Type B pancreatic cell (in vitro differentiated cells): ENCODE data around the gene CYBRD1. TPM values are rescaled to one million over a fixed set of nuclear protein-coding genes. Genes with fewer than 3 reads are reported as not detected.

ENCODE experiments used
- DNase-seq: peaks from one replicate; pipeline ENCODE4 v3.0.0; 2021; ENCODE audit warnings: mixed read lengths; ENCODE audit not compliant: unreplicated experiment; ENCODE audit errors: extremely low spot score
- H3K27ac Mint-ChIP-seq: 2 replicates; pipeline ENCODE4 v1.8.0; 2021; ENCODE audit warnings: mild to moderate bottlenecking, mixed read lengths
- H3K27me3 Mint-ChIP-seq: 2 replicates; pipeline ENCODE4 v1.8.0; 2021; ENCODE audit warnings: mixed read lengths
- H3K36me3 Mint-ChIP-seq: 2 replicates; pipeline ENCODE4 v1.8.0; 2021; ENCODE audit warnings: mixed read lengths
- H3K4me1 Mint-ChIP-seq: one replicate; pipeline ENCODE4 v1.8.0; 2021; ENCODE audit warnings: mixed read lengths; ENCODE audit not compliant: unreplicated experiment
- H3K4me3 Mint-ChIP-seq: 2 replicates; pipeline ENCODE4 v1.8.0; 2021; ENCODE audit warnings: mild to moderate bottlenecking, mixed read lengths
- H3K9me3 Mint-ChIP-seq: 2 replicates; pipeline ENCODE4 v1.8.0; 2021; ENCODE audit warnings: mixed read lengths
- total RNA-seq: library from RNA; stranded (reverse); gene quantifications from 2 replicates; pipeline ENCODE4 v1.2.1, GENCODE V29; 2021; ENCODE audit warnings: low replicate concordance
- TF ChIP-seq, protein P1 (sequence below): fragments of 200-600 bp; sonication (generic); conservative IDR thresholded peaks from 2 replicates; pipeline ENCODE4 v1.5.0; 2021; ENCODE audit warnings: antibody characterized with exemption, mild to moderate bottlenecking

CYBRD1 gene
- total RNA-seq, 1 donor from 2014 or later = 21.1 TPM

DNA sequence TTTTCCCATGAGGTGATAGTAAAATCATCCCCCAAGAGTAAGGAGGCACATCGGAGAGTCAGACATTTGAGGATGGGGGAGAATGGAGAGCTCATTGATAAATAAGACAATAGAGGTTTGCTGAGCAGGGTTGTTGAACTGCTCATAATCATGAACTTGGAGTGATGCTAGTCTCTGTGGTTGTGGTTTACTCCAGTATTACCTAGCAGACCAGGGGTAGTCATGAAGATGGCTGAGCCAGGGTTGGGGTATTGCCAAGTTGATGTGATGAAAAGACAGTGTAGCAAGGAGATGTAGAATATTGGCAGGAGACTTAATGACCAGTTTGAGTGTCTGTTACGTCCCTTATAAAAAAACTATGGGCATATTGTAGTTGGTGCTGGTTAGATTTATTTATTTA lies 25.4 kb downstream of the CYBRD1 start:
- DNase-seq = no peak
- no peaks in the 10 kb centered on the region for H3K9me3 Mint-ChIP-seq
- H3K27me3 Mint-ChIP-seq = no peaks in the 10 kb centered on the region

DNA sequence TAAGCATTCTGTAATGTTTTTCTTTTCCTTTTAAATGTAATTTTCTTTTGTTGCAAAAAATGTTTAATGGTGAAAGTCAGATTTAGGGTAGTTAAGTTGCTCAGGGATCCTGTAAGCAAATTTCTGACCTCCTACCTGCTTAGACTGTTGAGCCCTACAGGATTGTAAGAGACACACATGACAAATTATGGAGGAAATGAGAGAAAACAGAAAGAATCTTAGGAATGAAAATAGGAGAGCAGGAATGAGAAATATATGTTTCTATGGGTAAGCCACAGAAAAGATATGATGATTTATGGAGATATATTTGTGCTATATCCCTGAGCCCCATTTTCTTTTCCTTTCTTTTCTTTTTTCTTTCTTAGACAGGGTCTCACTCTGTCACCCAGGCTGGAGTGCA lies 28.3 kb downstream of the CYBRD1 start:
- no peak overlapping the region for H3K27ac Mint-ChIP-seq
- no peak overlapping the region for H3K4me3 Mint-ChIP-seq
- H3K9me3 Mint-ChIP-seq = no peaks in the 10 kb centered on the region
- no peak for DNase-seq
- TF ChIP-seq, protein P1, sequence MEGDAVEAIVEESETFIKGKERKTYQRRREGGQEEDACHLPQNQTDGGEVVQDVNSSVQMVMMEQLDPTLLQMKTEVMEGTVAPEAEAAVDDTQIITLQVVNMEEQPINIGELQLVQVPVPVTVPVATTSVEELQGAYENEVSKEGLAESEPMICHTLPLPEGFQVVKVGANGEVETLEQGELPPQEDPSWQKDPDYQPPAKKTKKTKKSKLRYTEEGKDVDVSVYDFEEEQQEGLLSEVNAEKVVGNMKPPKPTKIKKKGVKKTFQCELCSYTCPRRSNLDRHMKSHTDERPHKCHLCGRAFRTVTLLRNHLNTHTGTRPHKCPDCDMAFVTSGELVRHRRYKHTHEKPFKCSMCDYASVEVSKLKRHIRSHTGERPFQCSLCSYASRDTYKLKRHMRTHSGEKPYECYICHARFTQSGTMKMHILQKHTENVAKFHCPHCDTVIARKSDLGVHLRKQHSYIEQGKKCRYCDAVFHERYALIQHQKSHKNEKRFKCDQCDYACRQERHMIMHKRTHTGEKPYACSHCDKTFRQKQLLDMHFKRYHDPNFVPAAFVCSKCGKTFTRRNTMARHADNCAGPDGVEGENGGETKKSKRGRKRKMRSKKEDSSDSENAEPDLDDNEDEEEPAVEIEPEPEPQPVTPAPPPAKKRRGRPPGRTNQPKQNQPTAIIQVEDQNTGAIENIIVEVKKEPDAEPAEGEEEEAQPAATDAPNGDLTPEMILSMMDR = no peak
- no peaks in the 10 kb centered on the region for H3K27me3 Mint-ChIP-seq
- no peaks in the 10 kb centered on the region for H3K4me1 Mint-ChIP-seq
- H3K36me3 Mint-ChIP-seq = peaks cover 4% of the 10 kb centered on the region

More for the DNA sequence above, 25.4 kb downstream of the CYBRD1 start:
- Mint-ChIP-seq H3K27ac (no peak overlapping the region), H3K4me1 (no peaks in the 10 kb centered on the region), H3K4me3 (no peak overlapping the region), H3K36me3 (no peaks in the 10 kb centered on the region)
- TF ChIP-seq, protein P1 = no peak

DNA sequence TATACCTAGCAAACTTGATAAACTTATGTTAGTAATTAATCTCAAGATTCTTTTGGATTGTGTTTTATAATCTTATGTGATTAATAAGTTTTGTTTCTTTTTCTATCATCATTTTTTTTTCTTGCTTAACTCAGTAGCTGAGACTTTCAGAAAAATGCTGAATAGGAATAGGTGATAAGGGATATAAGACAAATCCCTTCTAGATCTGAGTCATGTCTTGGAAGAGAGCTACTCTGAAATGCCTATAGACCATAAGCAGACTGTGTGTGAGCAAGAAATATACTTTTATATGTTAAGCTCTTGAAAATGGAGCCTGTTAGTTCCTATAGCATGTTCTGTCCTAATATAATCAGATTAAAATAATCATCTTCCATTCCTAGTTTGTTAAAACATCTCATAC lies 29.6 kb downstream of the CYBRD1 start:
- no peaks in the 10 kb centered on the region for H3K9me3 Mint-ChIP-seq
- TF ChIP-seq, protein P1 = no peak
- no peaks in the 10 kb centered on the region for H3K4me1 Mint-ChIP-seq
- DNase-seq = no peak
- H3K4me3 Mint-ChIP-seq = no peak overlapping the region
- H3K36me3 Mint-ChIP-seq = peaks cover 4% of the 10 kb centered on the region
- H3K27me3 Mint-ChIP-seq = no peaks in the 10 kb centered on the region
- no peak overlapping the region for H3K27ac Mint-ChIP-seq

DNA sequence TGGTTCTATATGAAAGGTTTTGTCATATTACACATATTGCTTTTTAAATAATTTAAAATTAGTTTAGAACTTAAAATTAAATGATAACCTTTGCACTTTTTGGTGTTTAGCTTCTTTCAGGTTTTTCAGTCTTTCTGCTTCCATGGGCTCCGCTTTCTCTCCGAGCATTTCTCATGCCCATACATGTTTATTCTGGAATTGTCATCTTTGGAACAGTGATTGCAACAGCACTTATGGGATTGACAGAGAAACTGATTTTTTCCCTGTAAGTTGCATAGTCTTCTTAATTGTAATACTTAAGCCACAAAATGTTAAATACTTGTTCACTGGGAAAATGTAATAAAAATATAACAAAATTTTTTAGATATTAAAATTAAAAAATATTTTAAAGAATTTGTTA lies 31.0 kb downstream of the CYBRD1 start:
- Mint-ChIP-seq H3K4me1 (no peaks in the 10 kb centered on the region), H3K36me3 (peaks cover 4% of the 10 kb centered on the region), H3K9me3 (no peaks in the 10 kb centered on the region), H3K4me3 (no peak overlapping the region), H3K27me3 (no peaks in the 10 kb centered on the region), H3K27ac (no peak overlapping the region)
- no peak for DNase-seq
- TF ChIP-seq, protein P1 = no peak

DNA sequence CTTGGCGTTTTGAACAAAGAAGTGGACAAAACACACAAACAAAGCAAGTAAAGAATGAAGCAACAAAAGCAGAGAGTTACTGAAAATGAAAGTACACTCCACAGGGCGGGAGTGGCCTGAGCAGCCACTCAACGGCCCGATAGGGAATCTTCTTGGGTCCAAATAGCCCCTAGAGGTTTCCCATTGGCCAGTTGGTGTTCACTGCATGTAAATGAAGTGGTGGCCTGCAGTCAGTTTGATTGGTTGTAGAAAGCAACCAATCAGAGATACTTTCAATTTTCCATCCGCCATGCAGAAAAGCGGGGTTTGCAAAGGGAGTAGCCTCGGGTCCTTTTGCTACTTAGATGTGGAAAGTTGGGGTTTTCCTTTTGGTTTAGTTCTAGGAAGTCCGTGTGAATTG lies 31.6 kb downstream of the CYBRD1 start:
- Mint-ChIP-seq H3K36me3 (peaks cover 4% of the 10 kb centered on the region), H3K27ac (no peak overlapping the region), H3K4me3 (no peak overlapping the region), H3K4me1 (no peaks in the 10 kb centered on the region), H3K9me3 (no peaks in the 10 kb centered on the region), H3K27me3 (no peaks in the 10 kb centered on the region)
- TF ChIP-seq, protein P1 = no peak
- DNase-seq = no peak

DNA sequence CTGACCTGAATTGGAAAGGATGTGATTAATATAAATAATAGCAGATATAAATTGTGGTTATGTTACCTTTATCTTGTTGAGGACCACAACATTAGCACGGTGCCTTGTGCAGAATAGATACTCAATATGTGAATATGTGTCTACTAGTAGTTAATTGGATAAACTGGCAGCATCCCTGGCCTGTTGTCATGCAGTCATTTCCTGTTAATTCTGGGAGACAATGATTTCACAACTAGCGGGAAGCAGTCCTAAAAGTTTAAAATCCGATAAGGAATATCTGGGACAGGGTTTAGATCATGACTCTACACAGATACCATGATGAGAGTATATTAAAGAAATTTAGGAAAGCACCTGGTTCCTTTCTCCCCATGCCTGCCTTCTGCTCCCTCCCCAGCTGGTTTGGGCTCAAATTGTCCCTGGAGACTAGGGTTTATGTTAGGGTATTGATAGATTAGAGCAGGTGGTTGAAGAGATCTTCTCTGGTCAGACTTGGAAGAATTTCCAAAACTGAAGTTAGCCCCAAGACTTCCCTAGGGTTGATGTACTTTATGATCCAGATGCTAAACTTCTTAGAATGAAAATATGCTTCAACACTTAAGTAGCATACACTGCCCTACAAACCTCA lies 32.8 kb downstream of the CYBRD1 start:
- H3K9me3 Mint-ChIP-seq = no peaks in the 10 kb centered on the region
- DNase-seq = no peak
- H3K4me3 Mint-ChIP-seq = no peak overlapping the region
- peaks cover 4% of the 10 kb centered on the region for H3K36me3 Mint-ChIP-seq
- TF ChIP-seq, protein P1 = no peak
- H3K27me3 Mint-ChIP-seq = no peaks in the 10 kb centered on the region
- H3K27ac Mint-ChIP-seq = no peak overlapping the region
- no peaks in the 10 kb centered on the region for H3K4me1 Mint-ChIP-seq
